GM10847 (cell line): ENCODE measurements around the gene HMGCL.
A peak's percentile ranks its signal among the peaks of the same experiment; 100 is the strongest.

Experiments used
- POLR2A ChIP-seq: IDR thresholded peaks from 2 replicates; pipeline ENCODE4 v1.6.1; 2011; ENCODE audit not compliant: insufficient read length; ENCODE audit errors: extremely low read depth

The HMGCL gene

GRCh38 chr1:23801876-23802275 lies 23.4 kb downstream of the HMGCL start:
- TF ChIP-seq POLR2A = no peak

GRCh38 chr1:23801338-23801748 lies 23.9 kb downstream of the HMGCL start:
- TF ChIP-seq POLR2A = no peak

- peak; percentile 84 for TF ChIP-seq POLR2A
Measured at GRCh38 chr1:23800400-23801337, 24.6 kb downstream of the HMGCL start, which contains the start of gene GALE. Gene GALE (minus strand): TSS chr1:23800754. CDS start chr1:23799007, 1,747 bp downstream.

- TF ChIP-seq POLR2A = no peak
Measured at GRCh38 chr1:23799570-23800399, 25.4 kb downstream of the HMGCL start.

- TF ChIP-seq POLR2A = no peak
Measured at GRCh38 chr1:23799255-23799569, 26.0 kb downstream of the HMGCL start.

GRCh38 chr1:23798662-23799142 lies 26.5 kb downstream of the HMGCL start:
- TF ChIP-seq POLR2A = no peak

- TF ChIP-seq POLR2A = no peak
Measured at GRCh38 chr1:23797478-23798448, 27.5 kb downstream of the HMGCL start.

- TF ChIP-seq POLR2A = no peak
Measured at GRCh38 chr1:23796466-23797271, 28.6 kb downstream of the HMGCL start.

GRCh38 chr1:23795676-23796465 lies 29.4 kb downstream of the HMGCL start:
- TF ChIP-seq POLR2A = no peak

GRCh38 chr1:23793861-23794731 lies 31.1 kb downstream of the HMGCL start:
- TF ChIP-seq POLR2A = no peak

- TF ChIP-seq POLR2A = no peak
Measured at GRCh38 chr1:23793018-23793781, 32.0 kb downstream of the HMGCL start.
